Lung (tissue), 12 donors: Measurements from ENCODE around the gene EVC2. TPM values are rescaled to one million over a fixed set of nuclear protein-coding genes. Genes with fewer than 3 reads are reported as not detected.

Experiments used
- ATAC-seq: fragments of 200-7000 bp; cut with Tn5 transposase; one replicate; pipeline ENCODE4 v1.9.1; 2020; ENCODE audit warnings: moderate number of reproducible peaks; ENCODE audit not compliant: insufficient read depth, low FRiP score
- DNase-seq, 3 donors: peaks; one replicate each; pipeline ENCODE4 v3.0.0-alpha.2; 2013 to 2017
- H3K27ac ChIP-seq, 2 donors: one replicate each; pipeline ENCODE4 v1.5.1; 2013; ENCODE audit warnings: mild to moderate bottlenecking in 2 of 2, moderate library complexity in 2 of 2, control low read depth in 1 of 2, inconsistent platforms in 1 of 2, low read depth in 1 of 2, low read length in 1 of 2
- H3K27me3 ChIP-seq, 3 donors: one replicate each; pipeline ENCODE4 v1.5.1; 2013; ENCODE audit warnings: low read length in 2 of 3; ENCODE audit not compliant: control insufficient read depth in 3 of 3, insufficient read depth in 3 of 3
- H3K36me3 ChIP-seq, 4 donors: one replicate each; pipeline ENCODE4 v1.5.1; 2013; ENCODE audit warnings: low read length in 4 of 4, mild to moderate bottlenecking in 1 of 4, moderate library complexity in 1 of 4; ENCODE audit not compliant: control insufficient read depth in 4 of 4, insufficient read depth in 4 of 4
- H3K4me1 ChIP-seq, 5 donors: one replicate each; pipeline ENCODE4 v1.5.1; 2013; ENCODE audit warnings: low read length in 5 of 5, mild to moderate bottlenecking in 2 of 5, moderate library complexity in 1 of 5; ENCODE audit not compliant: control insufficient read depth in 5 of 5, insufficient read depth in 5 of 5
- H3K4me3 ChIP-seq: one replicate; pipeline ENCODE4 v1.5.1; 2013; ENCODE audit warnings: mild to moderate bottlenecking, control low read depth, moderate library complexity
- H3K9ac ChIP-seq, 2 donors: one replicate each; pipeline ENCODE4 v1.5.1; 2013; ENCODE audit warnings: low read length in 2 of 2, control low read depth in 1 of 2; ENCODE audit not compliant: insufficient read depth in 1 of 2
- H3K9me3 ChIP-seq, 4 donors: one replicate each; pipeline ENCODE4 v1.5.1; 2013; ENCODE audit warnings: low read length in 3 of 4, mild to moderate bottlenecking in 1 of 4, moderate library complexity in 1 of 4; ENCODE audit not compliant: control insufficient read depth in 4 of 4, insufficient read depth in 3 of 4
- CTCF ChIP-seq: IDR thresholded peaks from 2 replicates; pipeline ENCODE4 v1.5.1; 2012; ENCODE audit warnings: mild to moderate bottlenecking; ENCODE audit errors: control extremely low read depth, extremely low read depth
- WGBS, 2 donors: extraction: QIAGEN DNeasy Blood & Tissue Kit; methylation state at CpG; one replicate each; pipeline ENCODE4 v1.1.7; 2013; 5-methylcytosine and 5-hydroxymethylcytosine counted together
- polyA plus RNA-seq, 2 donors: library from polyadenylated mRNA; stranded (reverse); fragments of 200-250 nt; gene quantifications; one replicate each; pipeline ENCODE4 v1.2.1, GENCODE V29; 2013
- total RNA-seq, 2 donors: library from RNA; depleted of rRNA in 1 of 2; stranded (reverse); fragments of >200 nt in 1 of 2; gene quantifications; one replicate each; pipeline ENCODE4 v1.2.1, GENCODE V29; 2014 to 2021
- donor health status: control.
- donor health status: control.
- donor health status: Bipolar disorder and iron deficiency.
- donor health status: healthy.
- donor health status: DM: yes; HTN: yes; CAD: no.

Gene EVC2
- total and polyA plus RNA-seq, 4 donors, result 1.5 to 11.9 (median 3.1) TPM

- no peak overlapping the region for H3K27ac ChIP-seq
- no peak for TF ChIP-seq CTCF
- H3K27me3 ChIP-seq, result no peaks in the 10 kb centered on the region
- peaks cover 0 to 46% (median 22%) of the 10 kb centered on the region in 4 donors for H3K36me3 ChIP-seq
- H3K4me3 ChIP-seq, result no peak overlapping the region
- DNase-seq, result peak in 2 of 3 donors; percentile 11 to 13
- WGBS, 2 donors, result 63 to 66% methylated on average over 10 of the region's 10 CpGs
- H3K9me3 ChIP-seq, result no peaks in the 10 kb centered on the region
- no peak overlapping the region for H3K9ac ChIP-seq
- ATAC-seq, result no peak
- H3K4me1 ChIP-seq, result no peaks in the 10 kb centered on the region
Observed at GRCh38 chr4:5683566-5683965, 24.8 kb downstream of the EVC2 start.

GRCh38 chr4:5678977-5679376, 29.4 kb downstream of the EVC2 start:
- WGBS, 2 donors, result 92 to 95% methylated on average over 10 of the region's 10 CpGs
- no peak overlapping the region for H3K9ac ChIP-seq
- peaks cover 2 to 28% (median 13%) of the 10 kb centered on the region in 4 donors for H3K36me3 ChIP-seq
- H3K4me3 ChIP-seq, result no peak overlapping the region
- no peak overlapping the region for H3K27ac ChIP-seq
- TF ChIP-seq CTCF, result no peak
- no peak for DNase-seq
- no peaks in the 10 kb centered on the region for H3K27me3 ChIP-seq
- H3K9me3 ChIP-seq, result no peaks in the 10 kb centered on the region
- no peaks in the 10 kb centered on the region for H3K4me1 ChIP-seq
- no peak for ATAC-seq

- no peak for ATAC-seq
Observed at GRCh38 chr4:5676763-5677162, 31.6 kb downstream of the EVC2 start.

More at GRCh38 chr4:5676763-5677162, 31.6 kb downstream of the EVC2 start:
- H3K4me1 ChIP-seq, result no peaks in the 10 kb centered on the region
- no peak overlapping the region for H3K4me3 ChIP-seq
- no peak overlapping the region for H3K9ac ChIP-seq
- no peak for DNase-seq
- no peak overlapping the region for H3K27ac ChIP-seq
- 96% methylated on average over 8 of the region's 8 CpGs for WGBS, 2 donors
- peaks cover 2 to 25% (median 14%) of the 10 kb centered on the region in 4 donors for H3K36me3 ChIP-seq
- H3K9me3 ChIP-seq, result no peaks in the 10 kb centered on the region
- no peak for TF ChIP-seq CTCF
- H3K27me3 ChIP-seq, result no peaks in the 10 kb centered on the region
